HG02981 (cell line): ENCODE measurements around the gene MID1.
"Not testable (repeated sequence)": the region's sequence is repeated elsewhere in the genome, so short reads cannot be mapped to it uniquely, and the experiment has no call there.

ENCODE experiments used
- ATAC-seq: cut with Tn5 transposase; IDR thresholded peaks from one replicate; pipeline ENCODE4 v1.9.1; 2021; ENCODE audit warnings: mild to moderate bottlenecking, moderate library complexity; ENCODE audit not compliant: unreplicated experiment

The MID1 gene

GRCh38 chrX:10618961-10619360 is 1.4 kb downstream of the MID1 start:
- ATAC-seq = no peak

- ATAC-seq = no peak
Measured at GRCh38 chrX:10617999-10618351, 2.4 kb downstream of the MID1 start.

- ATAC-seq = no peak
Measured at GRCh38 chrX:10617186-10617998, 3.0 kb downstream of the MID1 start.

- peak; percentile 53 for ATAC-seq
Measured at GRCh38 chrX:10615931-10616774, 4.2 kb downstream of the MID1 start.

GRCh38 chrX:10612215-10612614 is 8.2 kb downstream of the MID1 start:
- ATAC-seq = no peak

GRCh38 chrX:10611441-10612090 is 8.8 kb downstream of the MID1 start:
- no peak for ATAC-seq

GRCh38 chrX:10608099-10608498 is 12.3 kb downstream of the MID1 start:
- no peak for ATAC-seq

DNA sequence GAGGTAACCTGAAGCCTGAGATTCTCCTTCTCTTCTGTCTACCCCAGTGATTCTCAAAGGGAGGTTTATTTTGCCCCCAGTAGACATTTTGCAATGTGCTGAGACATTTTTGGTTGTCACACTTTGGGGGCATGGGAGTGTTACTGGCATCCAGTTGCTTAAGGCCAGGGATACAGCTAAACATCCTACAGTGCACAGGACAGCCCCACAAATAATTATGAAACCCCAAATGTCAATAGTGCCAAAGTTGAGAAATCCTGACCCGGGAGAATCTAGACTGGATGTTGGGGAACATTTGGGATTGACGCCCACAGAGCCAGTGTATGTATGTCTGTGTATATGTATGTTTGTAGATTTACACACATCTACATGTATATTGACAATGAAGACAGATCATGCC is 13.2 kb downstream of the MID1 start:
- ATAC-seq = no peak

DNA sequence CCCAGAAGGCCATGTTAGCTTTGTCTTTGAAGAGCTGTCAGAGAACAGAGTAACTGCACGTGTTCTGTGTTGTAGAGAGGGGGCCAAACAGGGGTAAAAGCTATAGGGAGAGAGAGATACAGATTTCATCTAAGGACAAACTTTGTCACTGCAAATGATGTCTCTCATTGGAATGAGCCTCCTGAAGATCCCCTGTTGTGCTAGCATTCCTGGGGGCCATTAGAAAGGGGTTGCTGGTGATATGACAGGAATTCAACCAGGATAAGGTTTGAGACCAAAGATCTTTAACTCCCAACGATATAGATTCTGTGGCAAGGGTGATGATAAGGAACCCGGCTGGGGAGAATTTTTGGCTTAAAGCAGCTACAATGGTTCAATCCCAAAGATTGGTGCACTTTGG is 16.8 kb downstream of the MID1 start:
- no peak for ATAC-seq

DNA sequence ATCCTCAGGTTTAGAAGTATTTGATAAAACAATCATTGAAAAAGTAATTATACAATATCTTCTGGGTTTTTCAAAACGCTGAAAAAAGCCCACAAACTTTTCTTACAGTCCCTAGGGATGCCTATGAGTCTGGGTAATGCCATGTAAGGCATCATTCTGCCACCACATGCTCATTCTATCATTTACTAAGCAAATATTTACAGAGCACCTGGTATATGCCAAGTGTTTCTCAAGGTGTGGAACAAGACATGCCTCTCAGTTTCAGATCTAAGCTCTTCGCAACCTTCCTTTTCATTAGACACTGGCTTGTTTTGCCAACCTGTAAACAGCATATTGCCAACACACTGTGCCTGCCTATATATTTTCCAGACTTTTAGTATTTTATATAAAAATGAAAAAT is 17.7 kb downstream of the MID1 start:
- no peak for ATAC-seq

DNA sequence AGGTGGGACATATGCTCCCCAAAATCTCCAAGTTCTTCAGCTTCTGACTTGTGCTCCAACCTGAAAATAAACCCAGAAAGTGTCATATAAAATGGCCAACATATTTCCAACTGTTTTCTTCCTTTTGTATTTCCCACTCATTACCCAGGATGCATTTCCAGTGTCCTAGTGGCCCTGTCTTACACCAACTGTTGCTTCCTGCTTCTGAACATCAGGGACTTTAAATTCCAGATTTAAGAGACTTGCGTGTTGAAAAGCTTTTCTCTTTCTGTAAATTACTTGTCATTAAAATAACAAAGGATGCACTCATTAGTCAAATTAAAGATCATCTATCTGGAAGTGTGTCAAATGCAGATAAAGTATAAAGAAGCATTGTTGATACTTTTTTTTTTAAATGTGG is 19.9 kb downstream of the MID1 start:
- ATAC-seq = no peak

GRCh38 chrX:10598540-10598939 is 21.8 kb downstream of the MID1 start:
- ATAC-seq = no peak

DNA sequence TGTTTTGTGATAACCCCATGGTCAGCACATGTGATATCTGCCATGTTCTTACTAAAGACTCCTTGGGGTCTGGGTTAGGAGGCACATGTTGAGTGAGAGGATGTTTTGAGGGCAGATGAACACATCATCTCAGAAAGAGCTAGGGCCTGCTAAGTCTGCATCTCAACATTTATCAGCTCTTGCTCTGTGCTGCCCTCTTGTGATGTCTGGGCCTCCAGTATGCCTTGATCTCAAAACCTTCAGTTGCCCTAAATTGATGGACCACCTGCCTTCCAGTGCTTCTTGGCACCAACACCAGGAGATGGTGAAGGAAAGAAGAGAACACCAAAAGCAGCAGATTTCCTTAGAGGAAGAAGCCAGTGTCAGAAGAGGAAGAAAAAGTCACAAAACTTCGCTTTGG is 22.5 kb downstream of the MID1 start:
- ATAC-seq = no peak

GRCh38 chrX:10591363-10592335 is 28.7 kb downstream of the MID1 start:
- ATAC-seq = no peak

- ATAC-seq = not testable (repeated sequence)
Measured at GRCh38 chrX:10589787-10590186, 30.6 kb downstream of the MID1 start.

- ATAC-seq = no peak
Measured at GRCh38 chrX:10589098-10589497, 31.3 kb downstream of the MID1 start.

DNA sequence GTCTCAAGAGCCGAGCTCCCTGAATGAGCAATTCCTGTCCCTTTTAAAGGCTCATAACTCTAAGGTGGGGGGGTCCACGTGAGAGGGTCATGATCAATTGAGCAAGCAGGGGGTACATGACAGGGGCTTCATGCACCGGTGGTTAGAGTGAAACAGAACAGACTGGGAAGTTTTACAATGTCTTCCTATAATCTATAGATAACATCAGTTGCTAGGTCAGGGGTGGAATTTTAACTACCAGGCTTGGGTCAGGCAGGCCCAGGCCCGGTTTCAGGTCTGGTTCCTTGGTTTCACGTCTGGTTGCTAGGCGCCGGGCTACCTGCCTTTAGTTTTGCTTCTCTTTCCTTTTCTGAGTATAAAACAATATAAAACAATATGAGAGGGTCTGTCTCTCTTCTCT is 35.5 kb downstream of the MID1 start:
- ATAC-seq = not testable (repeated sequence)

- ATAC-seq = no peak
Measured at GRCh38 chrX:10582945-10583344, 37.4 kb downstream of the MID1 start.

DNA sequence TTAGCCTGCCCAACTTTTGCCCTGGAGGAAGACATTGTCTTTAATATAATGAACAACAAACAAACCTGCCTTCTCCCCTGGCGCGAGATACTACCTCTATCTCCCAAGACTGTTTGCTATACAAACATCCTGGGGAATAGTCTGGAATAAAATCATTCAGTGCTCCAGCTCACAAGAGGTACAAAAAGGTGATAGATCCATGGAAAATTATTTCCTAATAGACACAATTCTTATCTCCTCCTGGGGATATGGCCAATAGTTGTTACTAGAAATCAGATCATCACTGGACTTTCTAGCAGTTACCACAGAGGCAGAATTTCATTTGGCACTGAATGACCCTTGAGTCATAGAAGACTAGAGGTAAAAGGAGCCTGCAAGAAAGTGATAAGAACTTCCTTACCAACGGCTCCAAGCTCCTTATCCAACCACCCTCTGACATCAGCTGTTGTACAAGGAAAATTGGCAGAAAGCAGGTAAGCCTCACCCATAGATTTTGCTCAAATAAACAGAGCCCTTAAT is 38.1 kb downstream of the MID1 start:
- ATAC-seq = no peak
